C4-2B (cell line): ENCODE results near the gene ITGB5.

Experiments
- H3K27ac ChIP-seq: fragments of 450-650 bp; 2 replicates; pipeline ENCODE4 v1.5.1; 2017
- CTCF ChIP-seq: fragments of 450-650 bp; conservative IDR thresholded peaks from 2 replicates; pipeline ENCODE4 v1.5.1; 2017; ENCODE audit warnings: mild to moderate bottlenecking
- ZFX ChIP-seq: fragments of 450-650 bp; IDR thresholded peaks from 2 replicates; pipeline ENCODE4 v1.6.1; 2017

The ITGB5 gene

GRCh38 chr3:124877674-124878073, 9.5 kb downstream of the ITGB5 start:
- no peak overlapping the region for H3K27ac ChIP-seq

GRCh38 chr3:124876401-124876878, 10.7 kb downstream of the ITGB5 start:
- TF ChIP-seq ZFX: no peak
- TF ChIP-seq CTCF: no peak
- no peak overlapping the region for H3K27ac ChIP-seq

More at GRCh38 chr3:124877674-124878073, 9.5 kb downstream of the ITGB5 start:
- TF ChIP-seq CTCF (no peak), ZFX (no peak)

- no peak overlapping the region for H3K27ac ChIP-seq
- TF ChIP-seq ZFX (no peak), CTCF (no peak)
Observed at GRCh38 chr3:124873226-124873625, 13.9 kb downstream of the ITGB5 start.

- H3K27ac ChIP-seq: no peak overlapping the region
- TF ChIP-seq ZFX (no peak), CTCF (no peak)
Observed at GRCh38 chr3:124867511-124867910, 19.7 kb downstream of the ITGB5 start.

- H3K27ac ChIP-seq: no peak overlapping the region
- TF ChIP-seq CTCF: no peak
- TF ChIP-seq ZFX: no peak
Observed at GRCh38 chr3:124862006-124862405, 25.2 kb downstream of the ITGB5 start.

GRCh38 chr3:124861041-124861440, 26.1 kb downstream of the ITGB5 start:
- TF ChIP-seq CTCF (no peak), ZFX (no peak)
- H3K27ac ChIP-seq: no peak overlapping the region

- no peak for TF ChIP-seq CTCF
- TF ChIP-seq ZFX: no peak
- no peak overlapping the region for H3K27ac ChIP-seq
Observed at GRCh38 chr3:124860599-124860998, 26.6 kb downstream of the ITGB5 start.
